Measurements from ENCODE around the gene STRADA. TPM values are rescaled to one million over a fixed set of nuclear protein-coding genes. Genes with fewer than 3 reads are reported as not detected.

The STRADA gene
- total and polyA plus RNA-seq, 2 experiments from 2014 or later = 19.9 to 24.4 TPM

DNA sequence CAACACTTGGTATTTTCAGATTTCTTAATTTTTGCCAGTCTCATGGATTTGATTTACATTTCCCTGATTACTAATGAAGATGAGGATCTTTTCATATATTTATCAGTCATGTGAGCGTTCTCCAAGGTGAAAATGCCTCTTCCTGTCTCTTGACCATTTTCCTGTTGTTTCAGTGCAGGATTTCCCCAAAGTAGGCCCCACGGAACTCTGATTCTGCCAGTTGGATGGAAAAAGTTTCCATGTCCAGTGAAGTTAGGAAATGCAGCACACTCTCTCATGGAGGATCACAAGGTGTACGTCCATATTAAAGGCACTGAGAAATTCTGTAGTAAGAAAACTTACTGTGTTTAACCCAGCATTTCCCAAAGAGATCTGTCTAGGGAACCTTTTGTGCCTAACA is 25.2 kb downstream of the STRADA start:
- Histone ChIP-seq H3K27ac (no peak overlapping the region), H3K9me3 (ENCODE audit: low read depth) (no peaks in the 10 kb centered on the region), H3K27me3 (no peaks in the 10 kb centered on the region), H3K79me2 (no peaks in the 10 kb centered on the region), H4K20me1 (ENCODE audit: insufficient read depth, poor library complexity, severe bottlenecking) (no peaks in the 10 kb centered on the region), H2AFZ (no peak overlapping the region), H3K36me3 (replicated peaks; ENCODE audit: insufficient read depth, low read depth) (no peaks in the 10 kb centered on the region), H3K4me3 (no peak overlapping the region), H3K4me2 (no peak overlapping the region), H3K9me2 (replicated peaks; ENCODE audit: insufficient read depth) (no peaks in the 10 kb centered on the region), H3K4me1 (ENCODE audit: insufficient read depth) (no peaks in the 10 kb centered on the region)
- 93% methylated on average over 3 of the region's 3 CpGs for WGBS (ENCODE audit: low lambda C conversion rate, missing lambda C conversion rate)
- TF ChIP-seq, protein P1, sequence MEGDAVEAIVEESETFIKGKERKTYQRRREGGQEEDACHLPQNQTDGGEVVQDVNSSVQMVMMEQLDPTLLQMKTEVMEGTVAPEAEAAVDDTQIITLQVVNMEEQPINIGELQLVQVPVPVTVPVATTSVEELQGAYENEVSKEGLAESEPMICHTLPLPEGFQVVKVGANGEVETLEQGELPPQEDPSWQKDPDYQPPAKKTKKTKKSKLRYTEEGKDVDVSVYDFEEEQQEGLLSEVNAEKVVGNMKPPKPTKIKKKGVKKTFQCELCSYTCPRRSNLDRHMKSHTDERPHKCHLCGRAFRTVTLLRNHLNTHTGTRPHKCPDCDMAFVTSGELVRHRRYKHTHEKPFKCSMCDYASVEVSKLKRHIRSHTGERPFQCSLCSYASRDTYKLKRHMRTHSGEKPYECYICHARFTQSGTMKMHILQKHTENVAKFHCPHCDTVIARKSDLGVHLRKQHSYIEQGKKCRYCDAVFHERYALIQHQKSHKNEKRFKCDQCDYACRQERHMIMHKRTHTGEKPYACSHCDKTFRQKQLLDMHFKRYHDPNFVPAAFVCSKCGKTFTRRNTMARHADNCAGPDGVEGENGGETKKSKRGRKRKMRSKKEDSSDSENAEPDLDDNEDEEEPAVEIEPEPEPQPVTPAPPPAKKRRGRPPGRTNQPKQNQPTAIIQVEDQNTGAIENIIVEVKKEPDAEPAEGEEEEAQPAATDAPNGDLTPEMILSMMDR (IDR thresholded peaks at IDR 0.05; ENCODE audit: poor library complexity) = no peak
- DNase-seq (ENCODE audit: low spot score) = no peak

DNA sequence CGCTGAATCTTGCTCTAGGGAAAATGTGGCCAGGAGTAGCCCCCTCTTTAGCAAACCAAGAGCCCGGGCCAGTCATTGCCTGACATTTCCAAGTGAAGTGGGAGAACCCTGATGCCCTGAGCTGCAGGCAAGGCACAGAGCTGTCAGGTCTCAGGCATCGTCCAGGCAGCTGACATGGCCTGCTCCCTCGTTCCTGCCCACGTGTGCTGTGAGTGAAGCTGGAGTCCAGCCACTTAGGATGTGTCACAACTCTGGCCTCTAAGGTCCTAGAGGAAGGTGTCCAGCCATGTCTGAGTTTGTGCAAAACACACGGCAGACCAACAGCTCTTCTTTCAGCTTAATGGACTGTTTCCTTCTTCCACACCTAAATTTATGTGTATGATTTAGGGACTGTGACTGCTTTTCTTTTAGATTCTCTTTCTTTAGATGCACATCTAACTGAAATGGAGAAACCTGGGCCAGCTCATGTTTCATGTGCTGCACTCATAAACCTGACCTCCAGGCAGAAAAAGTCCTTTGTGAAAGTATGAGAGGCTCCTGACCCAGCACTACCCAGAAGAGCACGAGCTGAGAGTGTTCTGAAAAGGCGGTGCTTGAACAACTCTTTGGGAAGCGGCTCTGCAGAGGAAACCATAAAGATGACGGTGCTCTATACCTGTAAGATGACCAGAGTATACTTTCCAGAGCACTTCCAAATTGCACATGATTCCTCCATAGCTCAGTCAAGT is 26.9 kb downstream of the STRADA start:
- Histone ChIP-seq H3K27me3 (no peaks in the 10 kb centered on the region), H3K36me3 (replicated peaks; ENCODE audit: insufficient read depth, low read depth) (no peaks in the 10 kb centered on the region), H2AFZ (no peak overlapping the region), H3K27ac (no peak overlapping the region), H3K4me1 (ENCODE audit: insufficient read depth) (no peaks in the 10 kb centered on the region), H3K9me2 (replicated peaks; ENCODE audit: insufficient read depth) (no peaks in the 10 kb centered on the region), H4K20me1 (ENCODE audit: insufficient read depth, poor library complexity, severe bottlenecking) (no peaks in the 10 kb centered on the region), H3K4me3 (no peak overlapping the region), H3K79me2 (no peaks in the 10 kb centered on the region), H3K4me2 (no peak overlapping the region), H3K9me3 (ENCODE audit: low read depth) (no peaks in the 10 kb centered on the region)
- WGBS (ENCODE audit: low lambda C conversion rate, missing lambda C conversion rate) = 68% methylated on average over 10 of the region's 10 CpGs
- no peak for DNase-seq (ENCODE audit: low spot score)
- TF ChIP-seq EZH2phosphoT487 (IDR thresholded peaks at IDR 0.05; ENCODE audit: low read depth, severe bottlenecking, unreplicated experiment) = no peak
- no peak for TF ChIP-seq EZH2 (IDR thresholded peaks at IDR 0.05; ENCODE audit: borderline replicate concordance)
- TF ChIP-seq, protein P1 (IDR thresholded peaks at IDR 0.05; ENCODE audit: poor library complexity) = no peak

DNA sequence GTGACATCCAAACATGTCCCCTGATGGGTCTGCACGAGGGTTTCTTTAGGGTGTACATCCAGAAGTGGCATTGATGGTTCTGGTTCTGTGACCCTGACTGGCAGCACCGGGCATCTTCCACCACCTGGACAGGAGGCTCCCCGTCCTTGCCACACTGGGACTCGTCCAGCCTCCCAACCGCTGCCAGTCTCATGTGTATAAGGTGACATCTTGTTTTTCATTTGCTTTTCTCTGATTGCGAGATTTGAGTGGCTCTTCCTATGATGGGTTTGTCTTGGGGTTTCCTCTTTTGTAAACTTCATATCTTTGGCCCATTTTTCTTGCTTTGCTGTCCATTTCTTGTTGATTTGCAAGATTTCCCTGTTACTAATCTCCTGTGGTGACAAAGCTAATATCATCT is 32.5 kb downstream of the STRADA start:
- no peaks in the 10 kb centered on the region for H3K9me3 ChIP-seq (ENCODE audit: low read depth)
- no peak for DNase-seq (ENCODE audit: low spot score)
- no peak overlapping the region for H2AFZ ChIP-seq
- H3K36me3 ChIP-seq (replicated peaks; ENCODE audit: insufficient read depth, low read depth) = no peaks in the 10 kb centered on the region
- TF ChIP-seq EZH2phosphoT487 (IDR thresholded peaks at IDR 0.05; ENCODE audit: low read depth, severe bottlenecking, unreplicated experiment) = no peak
- no peak for TF ChIP-seq EZH2 (IDR thresholded peaks at IDR 0.05; ENCODE audit: borderline replicate concordance)
- TF ChIP-seq, protein P1 (IDR thresholded peaks at IDR 0.05; ENCODE audit: poor library complexity) = no peak
- no peak overlapping the region for H3K4me2 ChIP-seq
- H3K9me2 ChIP-seq (replicated peaks; ENCODE audit: insufficient read depth) = no peaks in the 10 kb centered on the region
- no peak overlapping the region for H3K4me3 ChIP-seq
- no peaks in the 10 kb centered on the region for H3K27me3 ChIP-seq
- no peaks in the 10 kb centered on the region for H3K4me1 ChIP-seq (ENCODE audit: insufficient read depth)
- WGBS (ENCODE audit: low lambda C conversion rate, missing lambda C conversion rate) = 96% methylated on average over 6 of the region's 6 CpGs
- no peaks in the 10 kb centered on the region for H3K79me2 ChIP-seq
- no peaks in the 10 kb centered on the region for H4K20me1 ChIP-seq (ENCODE audit: insufficient read depth, poor library complexity, severe bottlenecking)
- H3K27ac ChIP-seq = no peak overlapping the region
